Smooth muscle cell (in vitro differentiated cells): ENCODE data around the gene FASN. TPM values are rescaled to one million over a fixed set of nuclear protein-coding genes. Genes with fewer than 3 reads are reported as not detected.
A peak's percentile ranks its signal among the peaks of the same experiment; 100 is the strongest.
"Not testable (repeated sequence)": the region's sequence is repeated elsewhere in the genome, so short reads cannot be mapped to it uniquely, and the experiment has no call there.

Experiments used
- DNase-seq: peaks from one replicate; lab custom pipeline; 2025; ENCODE audit not compliant: unreplicated experiment; lab: John Stamatoyannopoulos, UW
- H2AFZ ChIP-seq: fragments of 200-600 bp; sonication (generic); 2 replicates; pipeline ENCODE4 v1.6.0; 2016; ENCODE audit warnings: antibody characterized with exemption, low read depth, mild to moderate bottlenecking
- H3F3A ChIP-seq: fragments of 200-600 bp; sonication (generic); 2 replicates; pipeline ENCODE4 v1.6.0; 2017; ENCODE audit warnings: antibody characterized with exemption, low read depth
- H3K27ac ChIP-seq: fragments of 200-600 bp; sonication (generic); 2 replicates; pipeline ENCODE4 v1.5.1; 2016; ENCODE audit warnings: low read depth, mild to moderate bottlenecking
- H3K27me3 ChIP-seq: fragments of 200-600 bp; sonication (generic); 2 replicates; pipeline ENCODE4 v1.6.1; 2016; ENCODE audit warnings: low read depth, mild to moderate bottlenecking
- H3K36me3 ChIP-seq: fragments of 200-600 bp; sonication (generic); 2 replicates; pipeline ENCODE4 v1.5.1; 2016; ENCODE audit warnings: low read depth
- H3K4me1 ChIP-seq: fragments of 200-600 bp; sonication (generic); 2 replicates; pipeline ENCODE4 v1.5.1; 2016; ENCODE audit warnings: low read depth
- H3K4me2 ChIP-seq: fragments of 200-600 bp; sonication (generic); 2 replicates; pipeline ENCODE4 v1.6.0; 2016; ENCODE audit warnings: mild to moderate bottlenecking
- H3K4me3 ChIP-seq: fragments of 200-600 bp; sonication (generic); 2 replicates; pipeline ENCODE4 v1.5.1; 2016; ENCODE audit warnings: mild to moderate bottlenecking
- H3K79me2 ChIP-seq: fragments of 200-600 bp; sonication (generic); 2 replicates; pipeline ENCODE4 v1.6.0; 2016; ENCODE audit warnings: low read depth, mild to moderate bottlenecking
- H3K9ac ChIP-seq: fragments of 200-600 bp; sonication (generic); 2 replicates; pipeline ENCODE4 v1.6.0; 2016; ENCODE audit warnings: low read depth
- H3K9me3 ChIP-seq: fragments of 200-600 bp; sonication (generic); replicated peaks from 2 replicates; pipeline ENCODE4 v1.5.1; 2016; ENCODE audit warnings: low read depth
- H4K20me1 ChIP-seq: fragments of 200-600 bp; sonication (generic); 2 replicates; pipeline ENCODE4 v1.6.0; 2016; ENCODE audit warnings: low read depth
- WGBS: methylation state at CpG from one replicate; pipeline ENCODE4 v1.1.7; 2016; ENCODE audit warnings: low lambda C conversion rate; 5-methylcytosine and 5-hydroxymethylcytosine counted together
- polyA plus RNA-seq: library from polyadenylated mRNA; unstranded; fragments of >200 nt; fragmentation: Nextera tagmentation; extraction: Ambion mirVana; gene quantifications from 2 replicates; pipeline ENCODE4 v1.2.1, GENCODE V29; 2016
- total RNA-seq: library from RNA; depleted of rRNA; stranded (reverse); fragments of >200 nt; gene quantifications from 2 replicates; pipeline ENCODE4 v1.2.3, GENCODE V29; 2014
- TF ChIP-seq, protein P1 (sequence below): fragments of 200-600 bp; sonication (generic); IDR thresholded peaks from 2 replicates; pipeline ENCODE4 v1.5.1; 2017; ENCODE audit warnings: borderline replicate concordance, mild to moderate bottlenecking, antibody characterized with exemption; ENCODE audit not compliant: insufficient read depth, poor library complexity, severe bottlenecking

FASN gene
- total and polyA plus RNA-seq, 2 experiments from 2014 or later: 46.6 to 49.3 TPM

DNA sequence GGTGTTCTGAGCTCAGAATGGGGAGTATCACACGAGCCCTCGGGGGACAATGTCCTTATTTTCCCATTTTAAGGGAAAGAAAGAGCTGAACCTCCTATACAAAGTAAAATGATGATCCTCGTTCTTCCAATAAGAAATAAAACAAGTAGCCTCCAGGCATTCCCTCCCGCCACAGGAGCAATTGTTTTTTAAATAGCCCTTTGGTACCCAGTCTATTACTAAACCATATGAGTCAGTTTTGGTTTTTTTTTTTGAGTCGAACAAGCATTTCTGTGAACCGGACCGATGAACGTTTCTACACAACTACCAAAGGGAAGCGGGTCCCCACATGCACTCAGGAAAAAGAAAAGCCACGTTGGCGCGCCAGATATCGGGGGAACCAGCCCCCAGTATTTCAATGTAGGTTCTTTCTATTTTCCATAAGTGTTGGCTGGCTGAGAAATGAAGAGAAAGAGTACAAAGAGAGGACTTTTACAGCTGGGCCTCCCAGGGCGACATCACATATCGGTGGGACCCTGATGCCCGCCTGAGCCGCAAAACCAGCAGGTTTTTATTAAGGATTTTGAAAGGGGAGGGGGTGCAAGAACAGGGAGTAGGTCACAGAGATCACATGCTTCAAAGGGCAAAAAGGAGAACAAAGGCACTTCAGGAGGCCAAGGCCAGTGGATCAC is 56.8 kb downstream of the FASN start:
- TF ChIP-seq, protein P1, sequence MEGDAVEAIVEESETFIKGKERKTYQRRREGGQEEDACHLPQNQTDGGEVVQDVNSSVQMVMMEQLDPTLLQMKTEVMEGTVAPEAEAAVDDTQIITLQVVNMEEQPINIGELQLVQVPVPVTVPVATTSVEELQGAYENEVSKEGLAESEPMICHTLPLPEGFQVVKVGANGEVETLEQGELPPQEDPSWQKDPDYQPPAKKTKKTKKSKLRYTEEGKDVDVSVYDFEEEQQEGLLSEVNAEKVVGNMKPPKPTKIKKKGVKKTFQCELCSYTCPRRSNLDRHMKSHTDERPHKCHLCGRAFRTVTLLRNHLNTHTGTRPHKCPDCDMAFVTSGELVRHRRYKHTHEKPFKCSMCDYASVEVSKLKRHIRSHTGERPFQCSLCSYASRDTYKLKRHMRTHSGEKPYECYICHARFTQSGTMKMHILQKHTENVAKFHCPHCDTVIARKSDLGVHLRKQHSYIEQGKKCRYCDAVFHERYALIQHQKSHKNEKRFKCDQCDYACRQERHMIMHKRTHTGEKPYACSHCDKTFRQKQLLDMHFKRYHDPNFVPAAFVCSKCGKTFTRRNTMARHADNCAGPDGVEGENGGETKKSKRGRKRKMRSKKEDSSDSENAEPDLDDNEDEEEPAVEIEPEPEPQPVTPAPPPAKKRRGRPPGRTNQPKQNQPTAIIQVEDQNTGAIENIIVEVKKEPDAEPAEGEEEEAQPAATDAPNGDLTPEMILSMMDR: no peak
- Histone ChIP-seq H3K4me3 (no peak overlapping the region), H3K4me2 (no peak overlapping the region), H3K4me1 (peaks cover 6% of the 10 kb centered on the region), H3K27ac (no peak overlapping the region), H3K27me3 (no peaks in the 10 kb centered on the region), H3K9ac (no peak overlapping the region), H3K36me3 (no peaks in the 10 kb centered on the region), H4K20me1 (no peaks in the 10 kb centered on the region), H3K9me3 (no peaks in the 10 kb centered on the region), H2AFZ (no peak overlapping the region), H3F3A (no peaks in the 10 kb centered on the region), H3K79me2 (no peaks in the 10 kb centered on the region)
- WGBS: 85% methylated on average over 17 of the region's 17 CpGs
- DNase-seq: no peak

DNA sequence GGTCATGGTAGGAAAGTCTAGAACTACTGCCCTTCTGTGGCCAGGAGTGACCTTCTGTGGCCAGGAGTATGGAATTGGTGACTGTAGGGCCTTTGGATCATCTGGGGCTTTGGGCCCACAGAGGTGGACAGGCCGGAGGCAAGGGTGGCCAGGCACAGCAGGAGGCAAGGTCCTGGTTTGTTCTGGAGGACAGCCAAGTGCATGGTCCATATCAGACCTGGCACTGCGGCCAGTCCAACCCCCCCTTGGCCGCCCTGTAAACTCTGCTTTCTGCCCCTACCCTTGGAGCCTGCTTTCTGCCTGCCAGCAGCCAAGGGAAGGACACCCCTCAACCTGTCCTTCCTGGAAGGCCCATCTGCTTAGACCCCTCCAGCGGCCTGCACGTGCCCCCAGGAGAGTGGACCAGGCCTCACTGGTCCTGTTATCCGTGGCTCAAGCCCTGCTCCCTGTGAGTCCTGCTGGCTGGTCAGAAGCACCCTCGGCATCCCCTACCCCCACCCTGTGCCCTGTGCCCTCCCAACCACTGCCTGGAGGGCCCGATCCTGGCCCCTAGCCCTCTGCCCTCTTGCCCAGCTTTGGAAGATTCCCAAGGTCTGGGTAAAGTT is 58.2 kb downstream of the FASN start:
- H3K36me3 ChIP-seq: no peaks in the 10 kb centered on the region
- TF ChIP-seq, protein P1: no peak
- no peak overlapping the region for H3K4me2 ChIP-seq
- H2AFZ ChIP-seq: no peak overlapping the region
- H3K4me3 ChIP-seq: no peak overlapping the region
- H3K27ac ChIP-seq: no peak overlapping the region
- no peaks in the 10 kb centered on the region for H3K9me3 ChIP-seq
- DNase-seq: no peak
- H3F3A ChIP-seq: peaks cover 6% of the 10 kb centered on the region
- H4K20me1 ChIP-seq: no peaks in the 10 kb centered on the region
- H3K27me3 ChIP-seq: no peaks in the 10 kb centered on the region
- no peaks in the 10 kb centered on the region for H3K79me2 ChIP-seq
- WGBS: 98% methylated on average over 8 of the region's 8 CpGs
- peaks cover 6% of the 10 kb centered on the region for H3K4me1 ChIP-seq
- H3K9ac ChIP-seq: no peak overlapping the region

DNA sequence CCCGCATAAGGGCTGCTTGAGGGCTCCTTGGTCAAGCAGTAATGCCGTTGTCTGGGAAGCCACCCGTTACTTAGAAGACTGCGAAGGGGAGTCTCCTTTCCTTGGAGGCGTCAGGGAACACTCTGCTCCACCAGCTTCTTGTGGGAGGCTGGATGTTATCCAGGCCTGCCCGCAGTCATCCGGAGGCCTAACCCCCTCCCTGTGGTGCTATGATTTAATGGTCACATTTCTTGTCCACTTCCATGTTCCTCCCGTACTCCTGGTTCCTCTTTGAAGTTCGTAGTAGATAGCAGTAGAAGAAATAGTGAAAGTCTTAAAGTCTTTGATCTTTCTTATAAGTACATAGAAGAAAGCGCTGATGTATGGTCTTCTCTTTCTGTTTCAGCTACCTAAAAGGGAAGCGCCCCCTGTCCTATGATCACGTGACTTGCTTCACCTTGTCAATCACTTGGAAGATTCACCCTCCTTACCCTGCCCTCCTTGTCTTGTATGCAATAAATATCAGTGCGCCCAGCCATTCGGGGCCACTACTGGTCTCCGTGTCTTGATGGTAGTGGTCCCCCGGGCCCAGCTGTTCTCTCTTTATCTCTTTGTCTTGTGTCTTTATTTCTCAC is 59.1 kb downstream of the FASN start:
- H3K79me2 ChIP-seq, H3K27me3 ChIP-seq, H3K4me3 ChIP-seq, H3K4me1 ChIP-seq, H3K9ac ChIP-seq, H3K9me3 ChIP-seq, H4K20me1 ChIP-seq, H3K27ac ChIP-seq, DNase-seq, H2AFZ ChIP-seq, H3K4me2 ChIP-seq, H3K36me3 ChIP-seq, H3F3A ChIP-seq: not testable (repeated sequence)
- 91% methylated on average over 16 of the region's 16 CpGs for whole genome bisulfite sequencing

DNA sequence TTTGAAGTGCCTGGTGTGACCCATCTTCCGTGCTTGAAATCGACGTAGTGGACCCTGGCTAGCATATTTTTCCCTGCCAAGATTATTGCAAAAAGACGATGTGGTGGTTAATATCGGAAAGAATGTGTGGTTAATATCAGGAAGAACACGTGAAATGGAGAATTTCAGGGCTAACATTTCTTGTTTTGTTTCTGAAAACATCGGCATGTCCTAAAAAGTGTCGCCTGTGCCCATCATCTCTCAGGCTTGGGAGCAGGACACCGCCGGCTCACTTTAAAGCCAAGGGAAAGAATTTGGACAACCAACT is 60.2 kb downstream of the FASN start:
- no peak overlapping the region for H3K9ac ChIP-seq
- DNase-seq: no peak
- H3F3A ChIP-seq: peaks cover 6% of the 10 kb centered on the region
- WGBS: 23% methylated on average over 10 of the region's 10 CpGs
- no peaks in the 10 kb centered on the region for H3K79me2 ChIP-seq
- H3K36me3 ChIP-seq: no peaks in the 10 kb centered on the region
- no peaks in the 10 kb centered on the region for H3K9me3 ChIP-seq
- no peaks in the 10 kb centered on the region for H3K27me3 ChIP-seq
- peak overlapping the region; percentile 94 for H3K4me2 ChIP-seq
- TF ChIP-seq, protein P1: no peak
- H4K20me1 ChIP-seq: no peaks in the 10 kb centered on the region
- H3K27ac ChIP-seq: no peak overlapping the region
- H2AFZ ChIP-seq: no peak overlapping the region
- peak overlapping the region; percentile 60 for H3K4me3 ChIP-seq
- H3K4me1 ChIP-seq: peaks cover 6% of the 10 kb centered on the region
